Left kidney (tissue), 2 donors: ENCODE measurements around the gene JARID2. TPM values are rescaled to one million over a fixed set of nuclear protein-coding genes. Genes with fewer than 3 reads are reported as not detected.
"Not testable (repeated sequence)": the region's sequence is repeated elsewhere in the genome, so short reads cannot be mapped to it uniquely, and the experiment has no call there.

Source experiments
- DNase-seq: peaks from one replicate; pipeline ENCODE4 v3.0.0-alpha.2; 2013
- polyA plus RNA-seq: library from polyadenylated mRNA; unstranded; fragments of 120-200 nt; gene quantifications from one replicate; pipeline ENCODE4 v1.2.1, GENCODE V29; 2013; ENCODE audit not compliant: insufficient read length

JARID2 gene
- polyA plus RNA-seq, 1 donor: 28.4 TPM

GRCh38 chr6:15401120-15401519, 155.3 kb downstream of the JARID2 start:
- DNase-seq: no peak

DNA sequence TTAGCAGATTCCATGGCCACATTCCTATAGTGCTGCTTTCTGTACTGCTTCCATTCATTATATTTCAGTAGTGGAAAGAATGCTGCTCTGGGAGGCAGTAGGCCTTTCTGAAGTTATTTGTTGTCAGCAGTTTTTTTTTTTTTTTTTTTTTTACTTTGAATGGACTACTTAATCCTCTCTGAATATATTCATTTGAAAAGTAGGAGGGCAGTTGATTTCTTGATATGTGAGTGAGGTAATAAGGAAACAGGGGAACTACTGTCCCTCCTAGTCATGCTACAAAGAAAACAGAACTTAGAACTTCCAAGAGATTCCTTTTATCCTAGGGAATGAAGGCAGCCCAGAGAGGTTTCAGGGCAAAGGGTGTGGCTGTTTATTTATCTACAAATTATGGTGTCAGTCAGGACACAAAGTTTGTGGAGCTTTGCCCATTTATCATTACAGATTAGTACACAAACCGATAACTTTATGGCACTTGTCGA, 155.9 kb downstream of the JARID2 start:
- DNase-seq: no peak

GRCh38 chr6:15402406-15403045, 156.7 kb downstream of the JARID2 start:
- no peak for DNase-seq

DNA sequence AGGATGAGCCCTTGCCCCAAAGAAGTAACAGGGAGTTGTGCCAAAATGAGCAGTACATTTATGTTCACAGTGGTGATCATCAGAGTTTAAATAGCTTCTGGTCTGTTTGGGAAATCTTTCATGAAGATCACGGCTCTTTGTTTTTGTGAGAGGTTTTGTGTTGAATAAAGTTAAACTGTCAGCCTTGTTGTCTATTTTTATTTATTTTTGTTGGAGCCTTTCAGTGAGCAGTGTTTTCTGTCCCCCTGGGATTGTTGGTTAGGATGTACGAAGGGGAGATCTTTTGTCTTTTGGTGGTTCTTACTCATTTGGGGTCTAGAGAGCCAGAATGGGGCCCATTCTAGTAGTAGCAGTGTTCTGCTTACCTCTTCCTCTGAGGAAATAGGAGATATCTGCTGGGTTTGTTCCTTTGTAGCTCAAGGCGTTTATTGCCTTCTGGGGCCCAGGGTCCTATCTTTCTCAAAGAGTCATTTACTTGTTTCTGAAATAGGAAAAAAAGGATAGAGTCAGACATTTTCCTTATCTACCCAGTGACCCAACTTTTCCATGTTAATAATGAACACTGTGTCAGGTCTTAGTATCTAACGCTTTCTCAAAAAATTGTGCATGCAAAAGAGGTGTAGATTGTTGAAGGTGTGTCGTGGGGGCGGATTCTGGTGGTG, 157.4 kb downstream of the JARID2 start:
- no peak for DNase-seq

DNA sequence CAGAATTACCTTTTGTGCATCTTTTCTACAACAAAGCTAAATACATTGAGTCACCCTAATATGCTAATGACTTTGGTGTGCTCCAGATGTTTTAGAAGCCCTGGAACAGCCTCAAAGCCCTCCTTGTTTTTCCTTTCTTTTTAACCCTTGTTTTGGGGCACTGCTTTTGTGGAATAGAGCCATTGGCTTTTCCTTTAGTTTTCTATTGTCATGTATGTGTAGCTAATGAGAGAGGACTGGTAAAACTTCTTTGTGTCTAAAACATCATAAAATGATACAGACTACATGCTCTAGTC, 158.8 kb downstream of the JARID2 start:
- DNase-seq: no peak

DNA sequence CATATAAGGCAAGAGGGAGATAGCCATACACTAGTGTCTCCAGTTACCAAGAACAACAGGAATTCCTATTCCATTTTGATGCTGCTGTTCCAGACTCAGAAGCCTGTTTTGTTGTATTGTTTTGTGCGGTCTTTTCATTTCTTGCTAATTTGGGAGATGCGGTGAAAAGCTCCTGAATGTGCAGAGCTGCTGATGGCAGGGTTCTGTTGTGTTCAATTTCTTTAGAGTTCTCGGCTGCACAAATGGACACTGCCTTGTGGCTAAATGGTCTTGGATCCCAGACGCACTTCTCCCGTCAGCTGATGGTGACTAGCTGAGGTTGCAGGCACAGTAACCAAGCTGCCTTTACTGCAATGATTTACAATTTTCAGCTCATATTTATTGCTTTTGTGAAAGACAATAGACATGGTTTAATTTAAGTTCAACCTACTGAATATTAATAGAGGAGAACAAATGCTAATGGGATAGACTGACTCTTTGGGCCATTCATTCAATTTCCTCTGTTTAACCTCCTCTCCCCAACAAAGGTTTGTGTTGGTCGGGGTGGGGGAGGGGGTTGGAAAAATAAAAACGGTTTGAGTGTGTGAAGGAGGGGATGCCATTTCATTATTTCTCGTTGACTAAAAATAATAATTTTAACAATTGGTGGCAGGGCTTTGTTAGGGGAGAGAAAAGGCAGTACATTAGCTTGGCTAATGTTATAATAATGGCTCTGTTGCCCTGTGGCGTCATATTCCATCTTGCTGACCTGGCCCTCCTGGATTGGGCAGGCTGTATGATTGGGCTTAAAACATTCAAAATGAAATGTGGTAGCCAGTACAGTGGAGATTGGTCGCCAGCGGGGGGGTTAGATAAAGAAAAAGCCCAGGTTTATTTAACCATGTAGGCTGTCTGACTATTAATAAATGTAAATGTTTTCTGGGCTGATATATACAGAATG, 159.5 kb downstream of the JARID2 start:
- no peak for DNase-seq

GRCh38 chr6:15406452-15406851, 160.6 kb downstream of the JARID2 start:
- no peak for DNase-seq

GRCh38 chr6:15408008-15408407, 162.1 kb downstream of the JARID2 start:
- DNase-seq: no peak

DNA sequence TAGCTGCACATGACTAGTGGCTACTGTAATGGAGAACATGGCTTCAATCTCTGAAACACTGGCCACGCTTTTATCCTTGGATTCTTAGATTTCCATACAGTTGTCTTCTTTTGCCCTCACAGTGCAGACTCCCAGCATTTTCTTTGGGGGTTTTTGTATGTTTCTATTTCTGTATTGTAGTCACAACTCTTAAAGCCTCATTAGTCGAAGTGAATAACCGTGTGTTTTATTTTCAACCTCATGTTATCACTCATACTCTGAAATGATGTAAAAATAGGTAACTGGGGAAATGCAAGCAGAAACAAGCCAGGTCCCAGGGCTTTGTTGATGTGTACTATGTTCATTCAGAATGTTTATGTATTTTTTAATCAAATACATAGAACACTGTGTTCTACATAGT, 162.9 kb downstream of the JARID2 start:
- DNase-seq: no peak

DNA sequence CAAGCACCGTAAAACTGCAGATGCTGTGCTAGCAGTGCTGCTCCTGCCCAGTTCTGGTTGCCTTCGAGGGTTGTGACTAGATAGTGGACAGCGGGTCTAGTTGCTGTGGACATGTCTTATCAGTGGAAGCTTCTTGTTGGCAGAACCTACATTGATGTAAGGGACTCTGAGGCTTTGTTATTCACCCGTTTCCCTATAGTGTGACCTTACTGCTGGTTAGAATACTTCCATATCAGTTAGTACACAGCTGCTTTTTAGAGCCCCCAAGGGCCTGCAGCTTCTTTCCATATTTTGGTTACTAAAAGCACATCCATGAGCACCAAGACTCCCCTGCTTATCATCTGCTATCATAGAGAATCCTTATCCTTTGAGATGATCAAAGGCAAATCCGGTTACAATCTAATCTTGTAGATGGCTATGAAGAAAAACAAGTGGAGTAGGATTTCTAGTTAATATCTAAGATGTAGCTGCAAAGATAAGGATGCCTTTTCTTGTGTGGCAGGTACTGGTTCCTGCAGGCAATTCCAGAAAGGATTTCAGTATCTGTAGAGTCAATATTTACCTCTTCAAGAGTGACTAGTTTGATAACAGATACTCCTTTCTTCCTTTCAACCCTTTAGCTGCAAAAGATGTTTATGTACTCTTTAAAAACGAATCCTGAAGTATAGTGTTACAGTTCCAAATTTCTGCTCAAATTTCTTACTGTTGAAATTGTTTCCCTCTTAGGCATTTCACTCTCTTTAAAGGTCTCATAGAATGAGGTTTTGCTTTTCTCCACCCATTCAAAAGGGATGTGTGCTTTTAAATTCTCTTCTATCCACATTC, 163.6 kb downstream of the JARID2 start:
- DNase-seq: no peak

- DNase-seq: no peak
Measured at GRCh38 chr6:15410126-15410391, 164.2 kb downstream of the JARID2 start.

- no peak for DNase-seq
Measured at GRCh38 chr6:15410752-15411151, 164.9 kb downstream of the JARID2 start.

DNA sequence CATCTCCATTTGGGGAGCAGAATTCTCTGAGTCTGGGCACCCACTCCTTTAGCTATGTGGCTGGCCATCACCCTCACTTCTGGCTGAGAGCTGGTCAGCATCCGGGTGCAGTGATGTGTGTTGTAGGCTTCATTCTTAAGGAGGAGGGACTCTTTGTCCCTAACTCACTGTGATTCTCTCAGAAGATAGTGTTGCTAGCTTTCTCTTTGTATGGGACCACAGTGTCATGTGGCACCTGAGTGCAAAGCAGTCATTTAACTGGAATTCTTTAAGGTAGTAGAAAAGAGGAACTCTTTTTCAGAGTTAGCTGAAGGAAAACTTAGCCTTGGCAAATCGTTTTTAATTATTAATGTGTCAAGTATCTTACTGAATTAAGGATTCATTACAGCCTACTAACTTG, 165.9 kb downstream of the JARID2 start:
- DNase-seq: no peak

- no peak for DNase-seq
Measured at GRCh38 chr6:15412767-15413166, 166.9 kb downstream of the JARID2 start.

GRCh38 chr6:15413466-15414234, 167.8 kb downstream of the JARID2 start:
- DNase-seq: no peak

DNA sequence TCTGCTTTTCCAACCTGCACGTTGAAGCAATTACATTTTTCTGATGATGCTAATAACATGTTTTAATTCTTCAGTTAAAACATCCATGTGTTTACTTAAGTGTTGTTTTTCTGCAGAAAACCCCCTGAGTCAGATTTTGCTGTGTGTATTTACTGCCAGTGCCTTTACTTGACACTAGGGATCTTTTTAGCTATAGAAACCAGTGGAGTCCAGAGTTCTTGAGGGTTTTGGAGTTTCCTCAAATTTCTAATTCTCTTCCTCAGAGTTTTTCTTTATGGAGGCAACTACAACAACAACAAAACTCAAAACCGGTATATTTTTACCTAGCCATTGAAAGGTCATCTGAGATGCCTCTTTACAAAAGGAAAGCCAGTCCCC, 168.4 kb downstream of the JARID2 start:
- DNase-seq: no peak

DNA sequence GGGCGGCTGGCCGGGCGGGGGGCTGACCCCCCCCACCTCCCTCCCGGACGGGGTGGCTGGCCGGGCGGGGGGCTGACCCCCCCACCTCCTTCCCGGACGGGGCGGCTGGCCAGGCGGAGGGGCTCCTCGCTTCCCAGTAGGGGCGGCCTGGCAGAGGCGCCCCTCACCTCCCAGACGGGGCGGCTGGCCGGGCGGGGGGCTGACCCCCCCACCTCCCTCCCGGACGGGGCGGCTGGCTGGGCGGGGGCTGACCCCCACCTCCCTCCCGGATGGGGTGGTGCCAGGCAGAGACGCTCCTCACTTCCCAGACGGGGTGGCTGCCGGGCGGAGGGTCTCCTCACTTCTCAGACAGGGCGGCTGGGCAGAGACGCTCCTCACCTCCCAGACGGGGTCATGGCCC, 169.8 kb downstream of the JARID2 start:
- not testable (repeated sequence) for DNase-seq

GRCh38 chr6:15416932-15417509, 171.2 kb downstream of the JARID2 start:
- no peak for DNase-seq

DNA sequence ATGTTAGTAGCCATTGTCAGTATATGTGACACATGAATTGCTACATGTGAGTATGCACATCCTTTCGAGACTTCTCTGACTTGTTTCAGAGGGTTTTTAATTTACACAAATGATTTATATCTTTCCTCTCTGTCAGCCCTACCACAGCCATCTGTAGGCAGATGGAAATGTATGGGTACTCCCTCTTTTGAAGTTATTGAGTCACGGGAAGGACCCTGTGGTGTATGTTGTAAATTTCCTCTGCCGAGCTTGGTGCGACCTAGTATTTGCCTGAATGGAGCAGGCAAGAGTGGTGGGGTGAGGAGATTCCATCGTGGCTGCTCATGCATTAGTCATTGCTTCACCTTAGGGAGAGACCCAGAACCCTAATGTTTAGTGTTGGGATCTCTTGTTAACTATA, 171.9 kb downstream of the JARID2 start:
- DNase-seq: no peak

- no peak for DNase-seq
Measured at GRCh38 chr6:15419493-15419892, 173.6 kb downstream of the JARID2 start.

GRCh38 chr6:15420959-15421438, 175.1 kb downstream of the JARID2 start:
- no peak for DNase-seq
